ENCODE measurements around the gene CAST.

The CAST gene

GRCh38 chr5:96669909-96670308, 7.7 kb downstream of the CAST start:
- TF ChIP-seq CTCF (IDR thresholded peaks at IDR 0.05; ENCODE audit: borderline replicate concordance, insufficient read depth, low read depth, low read length) = no peak
- H3K4me3 ChIP-seq (ENCODE audit: low read depth, low read length) = no peak overlapping the region

GRCh38 chr5:96671441-96671840, 9.3 kb downstream of the CAST start:
- no peak for TF ChIP-seq CTCF (IDR thresholded peaks at IDR 0.05; ENCODE audit: borderline replicate concordance, insufficient read depth, low read depth, low read length)
- no peak overlapping the region for H3K4me3 ChIP-seq (ENCODE audit: low read depth, low read length)

GRCh38 chr5:96673127-96673526, 11.0 kb downstream of the CAST start:
- H3K4me3 ChIP-seq (ENCODE audit: low read depth, low read length) = no peak overlapping the region
- TF ChIP-seq CTCF (IDR thresholded peaks at IDR 0.05; ENCODE audit: borderline replicate concordance, insufficient read depth, low read depth, low read length) = no peak

GRCh38 chr5:96675882-96676281, 13.7 kb downstream of the CAST start:
- H3K4me3 ChIP-seq (ENCODE audit: low read depth, low read length) = no peak overlapping the region
- TF ChIP-seq CTCF (IDR thresholded peaks at IDR 0.05; ENCODE audit: borderline replicate concordance, insufficient read depth, low read depth, low read length) = no peak

- no peak overlapping the region for H3K4me3 ChIP-seq (ENCODE audit: low read depth, low read length)
- no peak for TF ChIP-seq CTCF (IDR thresholded peaks at IDR 0.05; ENCODE audit: borderline replicate concordance, insufficient read depth, low read depth, low read length)
Observed at GRCh38 chr5:96677496-96677895, 15.3 kb downstream of the CAST start.

GRCh38 chr5:96679293-96679692, 17.1 kb downstream of the CAST start:
- TF ChIP-seq CTCF (IDR thresholded peaks at IDR 0.05; ENCODE audit: borderline replicate concordance, insufficient read depth, low read depth, low read length) = no peak
- H3K4me3 ChIP-seq (ENCODE audit: low read depth, low read length) = no peak overlapping the region

GRCh38 chr5:96680759-96681470, 18.7 kb downstream of the CAST start:
- no peak overlapping the region for H3K4me3 ChIP-seq (ENCODE audit: low read depth, low read length)
- TF ChIP-seq CTCF (IDR thresholded peaks at IDR 0.05; ENCODE audit: borderline replicate concordance, insufficient read depth, low read depth, low read length) = no peak
